ENCODE results near the gene FEM1A. TPM values are rescaled to one million over a fixed set of nuclear protein-coding genes. Genes with fewer than 3 reads are reported as not detected.

FEM1A gene
- total RNA-seq, 1 experiment from 2014 or later, result 20.0 TPM

DNA sequence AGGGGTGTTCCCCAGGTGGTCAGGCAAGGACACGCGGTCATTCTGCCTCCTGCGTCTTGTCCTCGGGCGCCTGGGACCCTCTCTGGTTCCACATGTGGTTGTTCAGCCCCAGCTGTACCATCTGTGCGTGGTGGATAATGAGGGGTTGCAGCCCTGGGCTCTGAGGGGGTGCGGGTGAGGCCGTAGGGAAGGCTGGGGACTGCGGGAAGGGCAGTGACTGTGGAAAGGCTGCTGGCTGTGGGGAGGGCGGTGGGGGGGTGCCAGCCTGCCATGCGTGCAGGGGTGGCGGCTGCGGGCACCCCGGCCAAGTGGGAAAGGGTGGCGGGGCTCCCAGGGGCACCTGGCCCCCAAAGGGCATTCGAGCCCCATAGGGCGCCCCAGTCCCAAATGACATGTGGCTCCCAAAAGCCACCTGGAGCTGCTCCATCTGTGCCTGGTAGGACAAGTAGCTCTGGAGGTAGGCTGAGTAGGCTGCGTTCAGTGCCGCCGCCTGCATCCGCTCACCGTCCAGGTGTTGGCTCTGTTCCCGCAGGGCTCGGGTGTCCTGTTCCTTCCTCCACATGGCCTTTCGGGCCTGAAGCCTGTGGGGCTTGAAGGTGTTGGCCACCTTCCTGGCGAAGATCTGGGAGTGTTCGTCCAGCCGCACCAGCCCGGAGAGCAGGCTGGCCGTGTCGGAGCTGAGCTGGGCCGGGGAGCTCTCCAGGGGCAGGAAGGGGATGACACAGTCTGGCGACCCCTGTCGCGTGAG lies 24.8 kb downstream of the FEM1A start:
- Histone ChIP-seq H3K79me1 (ENCODE audit: insufficient read depth, low read depth, low read length, poor library complexity, severe bottlenecking) (no peaks in the 10 kb centered on the region), H3T11ph (ENCODE audit: low read length) (no peak overlapping the region), H3K14ac (ENCODE audit: insufficient read depth, low read length) (no peak overlapping the region), H2BK12ac (ENCODE audit: insufficient read length, low read depth, low read length) (no peak overlapping the region), H2BK20ac (ENCODE audit: low read depth, low read length, poor library complexity, severe bottlenecking) (no peak overlapping the region), H2AFZ (ENCODE audit: low read length) (no peak overlapping the region), H3K4ac (ENCODE audit: low read depth, low read length) (no peak overlapping the region; the same call in 1 of the 2 replicates), H4K5ac (ENCODE audit: insufficient read length, low read depth, low read length) (no peak overlapping the region), H3K4me1 (ENCODE audit: insufficient read depth, low read length) (no peaks in the 10 kb centered on the region), H2BK120ac (ENCODE audit: low read depth, low read length, poor library complexity, severe bottlenecking) (no peak overlapping the region), H3K79me2 (ENCODE audit: insufficient read depth, low read length) (no peaks in the 10 kb centered on the region), H3K9me3 (ENCODE audit: control insufficient read depth, low read depth, low read length) (no peaks in the 10 kb centered on the region), H3K18ac (ENCODE audit: insufficient read length, low read depth, low read length) (peak overlapping the region; percentile 60), H3K9ac (ENCODE audit: extremely low read depth, insufficient read length, low read length) (no peak overlapping the region), H3K56ac (ENCODE audit: insufficient read length, low read depth, low read length) (no peak overlapping the region), H4K20me1 (ENCODE audit: control insufficient read depth, insufficient read depth, insufficient read length) (no peaks in the 10 kb centered on the region), H2BK15ac (ENCODE audit: low read depth, low read length) (no peak overlapping the region), H3K27me3 (ENCODE audit: insufficient read depth, low read length) (no peaks in the 10 kb centered on the region), H2BK5ac (ENCODE audit: insufficient read length, low read length) (no peak overlapping the region), H2AK5ac (ENCODE audit: insufficient read length, low read length) (no peak overlapping the region), H3K23ac (ENCODE audit: insufficient read length, low read depth, low read length) (no peak overlapping the region), H4K91ac (ENCODE audit: insufficient read length, low read depth, low read length) (no peak overlapping the region), H3K27ac (ENCODE audit: insufficient read length, low read depth, low read length) (no peak overlapping the region), H3K23me2 (ENCODE audit: insufficient read length, low read depth, low read length, poor library complexity, severe bottlenecking) (no peaks in the 10 kb centered on the region), H3K4me2 (ENCODE audit: insufficient read depth, insufficient read length, low read length) (no peak overlapping the region), H4K8ac (replicated peaks; ENCODE audit: insufficient read length, low read depth, low read length) (no peak overlapping the region)
- no peak overlapping the region for H3K4me3 Mint-ChIP-seq
- H3K4me1 Mint-ChIP-seq, result no peaks in the 10 kb centered on the region
- DNase-seq, result no peak
- peaks cover 18% of the 10 kb centered on the region for H3K27me3 Mint-ChIP-seq (ENCODE audit: low read depth)
- H3K27ac Mint-ChIP-seq, result no peak overlapping the region
- no peak for TF ChIP-seq CTCF (conservative IDR thresholded peaks at IDR 0.05)
- H3K36me3 Mint-ChIP-seq (ENCODE audit: insufficient read depth in 1 of 3, low read depth in 3 of 3), result peaks cover 0 to 7% (median 0%) of the 10 kb centered on the region in 3 experiments; a peak in 1 of 7 replicates
- no CpG with 5 or more reads among the region's 35 CpGs for WGBS (ENCODE audit: extremely low coverage, insufficient read length, low lambda C conversion rate)
- peaks cover 0 to 16% of the 10 kb centered on the region in 2 experiments; a peak in 3 of 5 replicates for H3K9me3 Mint-ChIP-seq
